ENCODE data around the gene CYBA. TPM values are rescaled to one million over a fixed set of nuclear protein-coding genes. Genes with fewer than 3 reads are reported as not detected.

CYBA gene
- total and polyA plus RNA-seq, 2 of the 13 experiments (the other 11 are each of a cell fraction or from before 2014, with no cell fraction given): 196 to 250 TPM

- ChIA-PET POLR2A (no interaction called here), CTCF (ENCODE audit: low intra/inter-chr PET ratio, low total read pairs) (no interaction called here)
- H4K20me1 ChIP-seq (ENCODE audit: insufficient read depth, low read length): no peaks in the 10 kb centered on the region
- intact Hi-C loops (cut with micrococcal nuclease; ENCODE audit: unreplicated experiment): no loop called here
- H3K4me3 ChIP-seq (replicated peaks in 1 of 3; ENCODE audit: insufficient read depth in 1 of 3, low read depth in 2 of 3, low read length in 3 of 3): no peak overlapping the region
- peaks cover under 1% of the 10 kb centered on the region for H3K79me2 ChIP-seq (ENCODE audit: insufficient read depth, low read length)
- FAIRE-seq (no peak), DNase-seq (ENCODE audit: low spot score) (no peak), ATAC-seq (no peak)
- no peak overlapping the region for H3K4me2 ChIP-seq (ENCODE audit: low read depth, low read length)
- no peaks in the 10 kb centered on the region for H3K9me3 ChIP-seq (ENCODE audit: low read length)
- BruUV-seq (replicated peaks): TSS peak; percentile 16
- no peak overlapping the region for H2AFZ ChIP-seq (ENCODE audit: low read length)
- no peak for TF ChIP-seq THAP7 (CRISPR knock-in tag; IDR thresholded peaks at IDR 0.05)
- TF ChIP-seq HNRNPL (IDR thresholded peaks at IDR 0.05; ENCODE audit: low read depth, low read length): 0 out of 2 replicates have a peak, but pooled peaks have one; percentile 42
- H3K36me3 ChIP-seq (replicated peaks in 1 of 2; ENCODE audit: control insufficient read depth in 1 of 2, insufficient read depth in 2 of 2, low read length in 2 of 2): peaks cover 11 to 12% of the 10 kb centered on the region in 2 experiments; a peak in 4 of 5 replicates
- H3K27ac ChIP-seq (ENCODE audit: extremely low read length, insufficient read depth, low read length): no peak overlapping the region
- H3K4me1 ChIP-seq (ENCODE audit: insufficient read depth, low read length): peaks cover 54% of the 10 kb centered on the region
- H3K9ac ChIP-seq (ENCODE audit: insufficient read depth, low read depth, low read length): no peak overlapping the region
- 100% methylated on average over 6 of the region's 16 CpGs for WGBS (ENCODE audit: low lambda C conversion rate)
- H3K27me3 ChIP-seq (ENCODE audit: control insufficient read depth in 1 of 2, insufficient read depth in 2 of 2, low read length in 2 of 2): peaks cover 5% of the 10 kb centered on the region in 2 experiments; a peak in 3 of 5 replicates
- in situ Hi-C loops (cut with HindIII; ENCODE audit: extremely low pct_ligation_motif_present, low pct_unique_long_range_greater_than_20kb): no loop called here
These were observed 48.3 kb upstream of the CYBA start for GRCh38 chr16:88699180-88699579.

GRCh38 chr16:88698646-88699045 lies 47.8 kb upstream of the CYBA start:
- H3K36me3 ChIP-seq (replicated peaks in 1 of 2; ENCODE audit: control insufficient read depth in 1 of 2, insufficient read depth in 2 of 2, low read length in 2 of 2): peaks cover 11 to 12% of the 10 kb centered on the region in 2 experiments; a peak in 4 of 5 replicates
- no peak overlapping the region for H2AFZ ChIP-seq (ENCODE audit: low read length)
- intact Hi-C loops (cut with micrococcal nuclease; ENCODE audit: unreplicated experiment): no loop called here
- BruUV-seq (replicated peaks): no TSS peak
- WGBS (ENCODE audit: low lambda C conversion rate): 97% methylated on average over 13 of the region's 25 CpGs
- FAIRE-seq (no peak), ATAC-seq (no peak), DNase-seq (ENCODE audit: low spot score) (no peak)
- peaks cover 8 to 10% of the 10 kb centered on the region in 2 experiments; a peak in 3 of 5 replicates for H3K27me3 ChIP-seq (ENCODE audit: control insufficient read depth in 1 of 2, insufficient read depth in 2 of 2, low read length in 2 of 2)
- H3K9me3 ChIP-seq (ENCODE audit: low read length): no peaks in the 10 kb centered on the region
- no peak overlapping the region for H3K9ac ChIP-seq (ENCODE audit: insufficient read depth, low read depth, low read length)
- ChIA-PET POLR2A (no interaction called here), CTCF (ENCODE audit: low intra/inter-chr PET ratio, low total read pairs) (interaction anchor here (1.3 kb wide), 1 partner anchor 18 kb away, joined by 4 read pairs; no protein-coding TSS in a partner anchor)
- H4K20me1 ChIP-seq (ENCODE audit: insufficient read depth, low read length): no peaks in the 10 kb centered on the region
- no peak overlapping the region for H3K27ac ChIP-seq (ENCODE audit: extremely low read length, insufficient read depth, low read length)
- H3K79me2 ChIP-seq (ENCODE audit: insufficient read depth, low read length): no peaks in the 10 kb centered on the region
- no peak overlapping the region for H3K4me3 ChIP-seq (replicated peaks in 1 of 3; ENCODE audit: insufficient read depth in 1 of 3, low read depth in 2 of 3, low read length in 3 of 3)
- no peak overlapping the region for H3K4me2 ChIP-seq (ENCODE audit: low read depth, low read length)
- in situ Hi-C loops (cut with HindIII; ENCODE audit: extremely low pct_ligation_motif_present, low pct_unique_long_range_greater_than_20kb): no loop called here
- H3K4me1 ChIP-seq (ENCODE audit: insufficient read depth, low read length): peaks cover 49% of the 10 kb centered on the region
- TF ChIP-seq LBX2 (CRISPR knock-in tag; IDR thresholded peaks at IDR 0.05; ENCODE audit: borderline replicate concordance): no peak
- no peak for TF ChIP-seq CC2D1A (CRISPR knock-in tag; IDR thresholded peaks at IDR 0.05)
- TF ChIP-seq MXD1 (CRISPR knock-in tag; IDR thresholded peaks at IDR 0.05): 0 out of 2 replicates have a peak, but pooled peaks have one; percentile 20
- no peak for TF ChIP-seq ETV6 (CRISPR knock-in tag; conservative IDR thresholded peaks at IDR 0.05)
- no peak for TF ChIP-seq HOXD1 (CRISPR knock-in tag; IDR thresholded peaks at IDR 0.05)
- no peak for TF ChIP-seq ZNF407 (CRISPR knock-in tag; IDR thresholded peaks at IDR 0.05; ENCODE audit: not compliant biosample characterization)
